Esophagus muscularis mucosa (tissue), 3 donors: ENCODE measurements around the gene TBC1D8.

Experiments
- CTCF ChIP-seq, 3 experiments: fragments of 200-600 bp in 2 of 3; fragments of 450-650 bp in 1 of 3; sonication (generic) in 2 of 3; IDR thresholded peaks; one replicate each; pipeline ENCODE4 v1.5.1; 2017 to 2019; ENCODE audit warnings: antibody characterized with exemption in 3 of 3, mild to moderate bottlenecking in 2 of 3, moderate library complexity in 1 of 3
- POLR2A ChIP-seq: fragments of 450-650 bp; IDR thresholded peaks from one replicate; pipeline ENCODE4 v1.6.1; 2017; ENCODE audit warnings: antibody characterized with exemption, moderate library complexity, mild to moderate bottlenecking, low read depth
- POLR2AphosphoS5 ChIP-seq, 2 donors: sonication (generic); formaldehyde crosslinking; IDR thresholded peaks; one replicate each; pipeline ENCODE4 v1.6.1; 2017; ENCODE audit warnings: antibody characterized with exemption in 2 of 2

GRCh38 chr2:100960688-100961087, 190.5 kb downstream of the TBC1D8 start:
- TF ChIP-seq POLR2AphosphoS5 (IDR thresholded peaks at IDR 0.05) (no peak), CTCF (IDR thresholded peaks at IDR 0.05) (no peak), POLR2A (no peak)
